Astrocyte (in vitro differentiated cells and primary cell): Measurements from ENCODE around the gene PTPRK. TPM values are rescaled to one million over a fixed set of nuclear protein-coding genes. Genes with fewer than 3 reads are reported as not detected.

Source experiments
- DNase-seq: peaks from one replicate; pipeline ENCODE4 v3.0.0-alpha.2; 2010; ENCODE audit warnings: low read depth
- FAIRE-seq: peaks from 2 replicates; lab custom pipeline; 2011; peaks lifted over from hg19 to GRCh38; lab: Jason Lieb, UNC
- H2AFZ ChIP-seq: 2 replicates; pipeline ENCODE4 v1.6.0; 2012; ENCODE audit warnings: low read depth, low read length, inconsistent platforms
- H3K27ac ChIP-seq: 2 replicates; pipeline ENCODE4 v1.5.1; 2011; ENCODE audit warnings: low read depth, low read length, inconsistent platforms
- H3K27me3 ChIP-seq: 2 replicates; pipeline ENCODE4 v1.6.0; 2011; ENCODE audit warnings: low read length, inconsistent platforms; ENCODE audit not compliant: insufficient read depth
- H3K36me3 ChIP-seq: 2 replicates; pipeline ENCODE4 v1.5.1; 2011; ENCODE audit warnings: low read length, inconsistent platforms; ENCODE audit not compliant: insufficient read depth
- H3K4me1 ChIP-seq: 2 replicates; pipeline ENCODE4 v1.5.1; 2011; ENCODE audit warnings: low read length, inconsistent platforms; ENCODE audit not compliant: insufficient read depth
- H3K4me2 ChIP-seq: 2 replicates; pipeline ENCODE4 v1.6.0; 2012; ENCODE audit warnings: low read length, inconsistent platforms
- H3K4me3 ChIP-seq: 2 replicates; pipeline ENCODE4 v1.5.1; 2011; ENCODE audit warnings: low read depth, mild to moderate bottlenecking, low read length, inconsistent platforms; ENCODE audit not compliant: insufficient read depth
- H3K79me2 ChIP-seq: 2 replicates; pipeline ENCODE4 v1.6.0; 2012; ENCODE audit warnings: mild to moderate bottlenecking, low read length, inconsistent platforms; ENCODE audit not compliant: insufficient read depth
- H3K9ac ChIP-seq: 2 replicates; pipeline ENCODE4 v1.6.0; 2012; ENCODE audit warnings: mild to moderate bottlenecking, low read length, inconsistent platforms
- H3K9me3 ChIP-seq: 2 replicates; pipeline ENCODE4 v1.5.1; 2012; ENCODE audit warnings: low read depth, mild to moderate bottlenecking, low read length, inconsistent platforms; ENCODE audit not compliant: insufficient read depth
- H4K20me1 ChIP-seq: 2 replicates; pipeline ENCODE4 v1.6.0; 2012; ENCODE audit warnings: low read length, inconsistent platforms; ENCODE audit not compliant: insufficient read depth
- H3K27ac Mint-ChIP-seq: one replicate; pipeline ENCODE4 v1.8.0; 2021; ENCODE audit warnings: mild to moderate bottlenecking, mixed read lengths; ENCODE audit not compliant: unreplicated experiment
- H3K27me3 Mint-ChIP-seq: one replicate; pipeline ENCODE4 v1.8.0; 2021; ENCODE audit warnings: low read depth, mixed read lengths; ENCODE audit not compliant: unreplicated experiment
- H3K36me3 Mint-ChIP-seq: one replicate; pipeline ENCODE4 v1.8.0; 2021; ENCODE audit warnings: low read depth, mixed read lengths; ENCODE audit not compliant: unreplicated experiment
- H3K4me1 Mint-ChIP-seq: one replicate; pipeline ENCODE4 v1.8.0; 2021; ENCODE audit warnings: low read depth, mixed read lengths; ENCODE audit not compliant: unreplicated experiment
- H3K4me3 Mint-ChIP-seq: one replicate; pipeline ENCODE4 v1.8.0; 2021; ENCODE audit warnings: mild to moderate bottlenecking, moderate library complexity, mixed read lengths; ENCODE audit not compliant: unreplicated experiment
- H3K9me3 Mint-ChIP-seq: one replicate; pipeline ENCODE4 v1.8.0; 2021; ENCODE audit warnings: mild to moderate bottlenecking, mixed read lengths; ENCODE audit not compliant: unreplicated experiment
- EZH2 ChIP-seq: IDR thresholded peaks from 2 replicates; pipeline ENCODE4 v1.6.1; 2012; ENCODE audit warnings: mild to moderate bottlenecking, low read length, inconsistent platforms; ENCODE audit not compliant: insufficient read depth
- total RNA-seq: library from RNA; stranded (reverse); gene quantifications from 2 replicates; pipeline ENCODE4 v1.2.1, GENCODE V29; 2021
- TF ChIP-seq, protein P1 (sequence below): IDR thresholded peaks from 2 replicates; pipeline ENCODE4 v1.5.1; 2011; ENCODE audit warnings: low read depth, mild to moderate bottlenecking, inconsistent platforms, low read length, moderate library complexity; ENCODE audit not compliant: insufficient read depth

Gene PTPRK
- total RNA-seq, 1 donor from 2014 or later: 159 TPM

DNA sequence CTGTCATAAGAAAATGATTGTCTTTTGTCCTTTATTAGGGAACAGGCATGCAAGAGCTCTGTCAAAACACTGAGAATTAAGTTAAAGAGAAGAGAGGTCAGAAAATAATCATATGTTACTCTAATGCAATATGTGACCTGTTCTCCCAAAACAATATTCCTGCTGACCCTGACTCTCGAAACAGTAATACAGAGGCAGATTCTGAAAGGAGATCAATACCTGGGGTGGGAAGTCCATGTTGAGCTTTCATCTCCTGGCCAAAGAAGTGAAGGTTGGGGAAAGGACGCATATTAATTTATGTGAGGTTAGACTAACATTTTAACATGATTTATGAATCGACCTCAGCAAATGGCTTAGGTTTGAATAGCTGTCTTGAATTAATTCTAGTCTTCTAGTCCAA, 243.0 kb downstream of the PTPRK start:
- Mint-ChIP-seq H3K36me3 (no peaks in the 10 kb centered on the region), H3K27ac (no peak overlapping the region), H3K4me1 (peaks cover 36% of the 10 kb centered on the region), H3K27me3 (no peaks in the 10 kb centered on the region), H3K4me3 (no peak overlapping the region), H3K9me3 (no peaks in the 10 kb centered on the region)
- peaks cover 16% of the 10 kb centered on the region for H4K20me1 ChIP-seq
- FAIRE-seq (no peak), DNase-seq (no peak)
- H2AFZ ChIP-seq: no peak overlapping the region
- peaks cover 22% of the 10 kb centered on the region for H3K79me2 ChIP-seq
- no peak overlapping the region for H3K4me2 ChIP-seq
- H3K27ac ChIP-seq: no peak overlapping the region
- no peaks in the 10 kb centered on the region for H3K27me3 ChIP-seq
- no peaks in the 10 kb centered on the region for H3K36me3 ChIP-seq
- H3K9ac ChIP-seq: no peak overlapping the region
- no peak for TF ChIP-seq EZH2
- TF ChIP-seq, protein P1, sequence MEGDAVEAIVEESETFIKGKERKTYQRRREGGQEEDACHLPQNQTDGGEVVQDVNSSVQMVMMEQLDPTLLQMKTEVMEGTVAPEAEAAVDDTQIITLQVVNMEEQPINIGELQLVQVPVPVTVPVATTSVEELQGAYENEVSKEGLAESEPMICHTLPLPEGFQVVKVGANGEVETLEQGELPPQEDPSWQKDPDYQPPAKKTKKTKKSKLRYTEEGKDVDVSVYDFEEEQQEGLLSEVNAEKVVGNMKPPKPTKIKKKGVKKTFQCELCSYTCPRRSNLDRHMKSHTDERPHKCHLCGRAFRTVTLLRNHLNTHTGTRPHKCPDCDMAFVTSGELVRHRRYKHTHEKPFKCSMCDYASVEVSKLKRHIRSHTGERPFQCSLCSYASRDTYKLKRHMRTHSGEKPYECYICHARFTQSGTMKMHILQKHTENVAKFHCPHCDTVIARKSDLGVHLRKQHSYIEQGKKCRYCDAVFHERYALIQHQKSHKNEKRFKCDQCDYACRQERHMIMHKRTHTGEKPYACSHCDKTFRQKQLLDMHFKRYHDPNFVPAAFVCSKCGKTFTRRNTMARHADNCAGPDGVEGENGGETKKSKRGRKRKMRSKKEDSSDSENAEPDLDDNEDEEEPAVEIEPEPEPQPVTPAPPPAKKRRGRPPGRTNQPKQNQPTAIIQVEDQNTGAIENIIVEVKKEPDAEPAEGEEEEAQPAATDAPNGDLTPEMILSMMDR: no peak
- no peaks in the 10 kb centered on the region for H3K9me3 ChIP-seq
- H3K4me1 ChIP-seq: no peaks in the 10 kb centered on the region
- H3K4me3 ChIP-seq: no peak overlapping the region

DNA sequence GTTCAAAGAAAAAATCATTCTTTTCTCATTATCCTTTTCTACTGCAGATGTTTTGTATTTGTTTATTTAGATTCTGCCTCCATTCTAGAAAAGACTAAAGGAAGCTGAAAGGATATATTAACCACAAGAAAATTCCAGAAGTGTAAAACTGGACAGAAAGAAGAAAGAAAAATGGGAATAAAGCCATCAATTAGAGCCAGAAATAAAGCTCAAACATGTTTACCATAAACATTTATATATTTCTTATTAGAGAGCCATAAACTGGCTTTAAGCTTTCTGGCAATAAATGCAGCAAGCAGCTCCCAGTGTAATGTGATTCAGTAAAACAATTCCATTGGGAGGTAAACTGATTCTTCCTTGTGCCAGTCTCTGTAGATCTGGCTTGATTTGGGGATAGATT, 244.1 kb downstream of the PTPRK start:
- H3K27ac Mint-ChIP-seq: no peak overlapping the region
- TF ChIP-seq EZH2: no peak
- TF ChIP-seq, protein P1: no peak
- Histone ChIP-seq H3K4me2 (no peak overlapping the region), H3K9me3 (no peaks in the 10 kb centered on the region), H4K20me1 (peaks cover 13% of the 10 kb centered on the region), H3K4me1 (no peaks in the 10 kb centered on the region), H3K9ac (no peak overlapping the region), H3K36me3 (no peaks in the 10 kb centered on the region), H3K79me2 (peaks cover 24% of the 10 kb centered on the region), H2AFZ (no peak overlapping the region), H3K27ac (no peak overlapping the region), H3K27me3 (no peaks in the 10 kb centered on the region), H3K4me3 (no peak overlapping the region)
- no peaks in the 10 kb centered on the region for H3K36me3 Mint-ChIP-seq
- H3K9me3 Mint-ChIP-seq: no peaks in the 10 kb centered on the region
- no peaks in the 10 kb centered on the region for H3K27me3 Mint-ChIP-seq
- no peak for FAIRE-seq
- peaks cover 33% of the 10 kb centered on the region for H3K4me1 Mint-ChIP-seq
- no peak for DNase-seq
- no peak overlapping the region for H3K4me3 Mint-ChIP-seq

DNA sequence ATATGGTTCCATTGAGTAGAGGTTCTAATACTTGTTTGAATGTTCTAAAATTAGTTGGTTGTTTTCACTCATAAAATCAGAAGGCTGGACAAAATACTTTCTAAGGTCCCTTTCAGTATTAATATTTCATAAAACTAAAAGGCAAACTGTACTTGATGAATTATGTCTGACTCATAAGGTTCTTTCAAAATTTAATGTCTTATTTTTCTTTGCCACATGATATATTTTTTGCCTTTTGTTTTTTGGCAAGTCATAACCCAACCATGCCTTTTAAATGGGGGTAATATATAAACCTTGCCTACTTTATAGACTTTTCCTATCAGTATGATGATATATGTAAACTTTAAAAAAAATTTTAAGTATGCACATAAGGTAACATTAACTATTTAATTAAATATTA, 244.7 kb downstream of the PTPRK start:
- H3K27me3 Mint-ChIP-seq: no peaks in the 10 kb centered on the region
- H3K4me1 Mint-ChIP-seq: peaks cover 32% of the 10 kb centered on the region
- H3K36me3 ChIP-seq: no peaks in the 10 kb centered on the region
- no peak overlapping the region for H2AFZ ChIP-seq
- no peaks in the 10 kb centered on the region for H3K27me3 ChIP-seq
- no peak overlapping the region for H3K4me3 Mint-ChIP-seq
- H3K36me3 Mint-ChIP-seq: no peaks in the 10 kb centered on the region
- H3K79me2 ChIP-seq: peaks cover 26% of the 10 kb centered on the region
- no peaks in the 10 kb centered on the region for H3K9me3 Mint-ChIP-seq
- no peak overlapping the region for H3K4me2 ChIP-seq
- TF ChIP-seq, protein P1: no peak
- TF ChIP-seq EZH2: no peak
- peaks cover 14% of the 10 kb centered on the region for H4K20me1 ChIP-seq
- DNase-seq (no peak), FAIRE-seq (no peak)
- no peak overlapping the region for H3K4me3 ChIP-seq
- no peak overlapping the region for H3K27ac ChIP-seq
- H3K27ac Mint-ChIP-seq: no peak overlapping the region
- no peak overlapping the region for H3K9ac ChIP-seq
- H3K9me3 ChIP-seq: no peaks in the 10 kb centered on the region
- no peaks in the 10 kb centered on the region for H3K4me1 ChIP-seq
